COR-L47 (cell line): ENCODE results near the gene SORCS2.

Experiments used
- DNase-seq: peaks from one replicate; lab custom pipeline; 2025; lab: John Stamatoyannopoulos, UW

Gene SORCS2

DNA sequence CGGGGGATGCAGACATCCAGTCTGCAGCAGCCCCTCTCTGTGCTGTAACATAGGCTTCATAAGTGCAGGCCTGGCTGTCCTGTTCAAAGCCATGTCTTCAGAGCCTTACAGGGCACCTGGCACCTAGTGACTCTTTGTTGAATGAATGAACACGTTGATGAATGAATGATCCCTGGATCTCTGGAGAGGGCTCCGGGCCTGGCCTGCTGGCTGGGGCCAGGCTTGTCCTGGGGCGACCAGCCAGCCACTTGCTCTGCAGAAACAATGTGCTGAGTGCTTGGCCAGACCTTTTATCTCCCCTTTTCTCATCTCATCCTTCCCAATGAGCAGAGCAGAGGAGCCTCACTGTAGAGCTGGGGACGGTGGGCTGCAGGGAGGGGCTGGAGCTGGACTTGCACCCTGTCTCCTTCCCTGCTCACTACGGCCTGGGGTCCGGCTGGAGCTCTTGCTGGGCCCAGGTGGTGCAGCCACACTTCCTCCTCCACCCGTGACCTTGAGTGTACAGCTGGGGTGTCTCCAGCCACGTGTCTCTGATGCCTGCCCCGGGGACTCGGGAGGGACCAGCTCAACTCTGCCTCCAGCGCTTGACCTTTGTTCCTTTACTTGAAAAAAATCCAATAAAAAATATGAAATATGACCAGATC is 164.5 kb downstream of the SORCS2 start:
- DNase-seq: no peak

GRCh38 chr4:7357323-7357722 is 165.0 kb downstream of the SORCS2 start:
- no peak for DNase-seq

DNA sequence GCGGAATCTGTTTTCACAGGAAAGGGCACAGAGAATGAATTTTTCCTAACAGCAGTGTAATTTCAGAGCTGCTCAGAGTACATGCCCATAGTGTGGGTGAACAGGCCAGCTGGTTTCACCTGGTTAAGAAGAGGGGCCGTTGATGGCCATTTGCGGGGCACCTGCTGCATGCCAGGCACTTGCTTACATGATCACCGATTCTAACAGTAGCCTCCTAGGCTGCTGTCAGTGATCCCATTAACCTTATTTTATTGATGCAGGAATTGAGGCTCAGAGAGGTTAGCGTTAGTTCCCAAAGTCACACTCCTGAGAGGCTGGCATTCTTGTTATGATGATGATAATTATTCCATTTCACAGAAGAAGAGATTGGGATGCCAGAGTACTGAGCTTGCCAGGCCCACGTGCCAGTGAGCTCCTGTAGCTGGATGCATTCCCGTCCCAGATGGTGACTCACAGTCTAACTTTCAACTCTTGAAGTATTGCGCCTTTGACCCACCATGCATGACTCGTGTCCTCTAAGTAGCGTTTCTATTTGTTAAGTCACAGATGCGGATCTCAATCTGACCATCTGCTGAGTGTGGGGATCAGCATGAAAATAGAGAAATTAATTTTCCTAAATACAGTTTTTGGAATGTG is 165.9 kb downstream of the SORCS2 start:
- DNase-seq: no peak

DNA sequence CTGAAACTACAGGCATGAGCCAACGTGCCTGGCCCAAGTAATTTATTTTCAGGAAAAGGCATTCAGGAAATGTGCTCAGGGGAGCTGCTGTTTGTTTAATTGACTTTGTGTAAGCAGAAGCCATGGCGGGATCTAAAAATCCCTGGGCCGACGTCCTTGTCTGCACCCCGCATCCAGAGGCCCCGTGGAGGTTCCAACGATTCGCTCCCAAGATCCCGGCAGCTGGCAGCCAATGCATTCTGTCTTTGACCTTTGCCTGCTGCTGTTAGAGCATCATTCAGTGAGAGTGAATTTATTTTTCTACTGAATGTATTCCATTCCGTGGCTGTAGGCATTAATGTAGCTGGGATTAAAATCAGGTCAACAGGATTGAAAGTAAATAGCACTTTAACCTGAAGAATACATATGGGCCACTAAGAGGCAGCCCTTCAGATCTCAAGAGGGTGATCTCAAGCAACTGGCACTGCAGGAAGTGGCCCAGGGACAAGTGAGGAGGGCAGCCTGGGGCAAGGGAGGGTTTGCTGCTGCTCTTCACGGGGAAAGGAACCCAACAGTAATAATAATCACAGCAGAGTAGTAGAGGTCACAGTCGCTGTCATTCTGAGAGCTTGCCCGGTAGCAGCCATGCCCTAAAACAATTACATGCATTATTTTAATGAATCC is 167.2 kb downstream of the SORCS2 start:
- no peak for DNase-seq

GRCh38 chr4:7360806-7361205 is 168.5 kb downstream of the SORCS2 start:
- DNase-seq: no peak

DNA sequence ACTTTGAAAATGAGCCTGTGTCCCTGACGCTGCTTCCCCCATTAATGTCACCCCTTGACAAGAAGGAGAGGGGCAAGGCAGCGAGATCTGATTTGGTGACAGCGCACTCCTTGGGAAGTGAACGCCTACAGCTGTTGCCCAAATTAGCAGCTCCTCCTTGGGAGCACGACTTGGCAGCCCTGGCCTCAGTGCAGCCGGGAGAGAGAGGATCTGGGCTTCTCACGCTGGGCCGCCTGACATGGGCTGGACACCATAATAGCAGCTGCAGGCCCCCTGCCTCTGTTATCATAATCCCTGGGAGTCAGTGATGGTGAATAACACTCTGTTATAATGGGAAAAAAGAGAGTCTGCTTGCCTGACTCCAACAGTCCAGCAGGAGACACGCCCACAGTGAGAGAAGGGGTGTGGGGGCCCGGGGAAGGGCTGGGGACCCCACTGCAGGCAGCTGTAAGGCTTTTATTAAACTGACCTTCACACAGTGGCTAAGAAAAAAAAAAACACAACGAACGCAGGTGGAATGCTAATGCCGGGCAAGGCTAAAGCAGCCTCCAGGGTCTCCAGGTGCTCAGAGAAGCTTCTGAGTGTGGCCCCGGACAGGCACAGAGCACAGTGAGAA is 169.1 kb downstream of the SORCS2 start:
- peak; percentile 59 for DNase-seq

GRCh38 chr4:7362341-7362740 is 170.0 kb downstream of the SORCS2 start:
- no peak for DNase-seq

GRCh38 chr4:7362862-7363430 is 170.6 kb downstream of the SORCS2 start:
- no peak for DNase-seq

DNA sequence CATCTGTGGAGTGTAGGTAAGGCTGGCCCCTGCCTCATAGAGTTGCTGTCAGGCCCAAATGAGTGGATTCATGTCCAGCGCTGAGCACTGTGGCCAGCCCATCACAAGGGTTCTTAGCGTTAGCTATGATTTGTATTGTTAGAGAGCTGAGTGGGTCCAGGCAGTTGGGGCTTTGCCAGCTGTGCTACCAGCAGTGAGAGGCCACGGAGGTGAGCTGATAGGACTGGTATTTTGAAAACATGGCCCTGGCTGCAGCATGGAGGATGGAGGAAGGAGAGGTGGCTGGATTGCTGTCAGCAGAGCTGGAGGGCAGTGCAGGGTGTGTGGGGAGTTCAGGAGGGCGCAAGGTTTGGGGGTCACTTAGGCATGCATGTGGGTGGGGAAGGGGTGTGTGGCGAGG is 172.6 kb downstream of the SORCS2 start:
- DNase-seq: peak; percentile 49

GRCh38 chr4:7365462-7366179 is 173.3 kb downstream of the SORCS2 start:
- peak; percentile 99 for DNase-seq

- DNase-seq: no peak
These were observed 174.0 kb downstream of the SORCS2 start for GRCh38 chr4:7366180-7366945.

DNA sequence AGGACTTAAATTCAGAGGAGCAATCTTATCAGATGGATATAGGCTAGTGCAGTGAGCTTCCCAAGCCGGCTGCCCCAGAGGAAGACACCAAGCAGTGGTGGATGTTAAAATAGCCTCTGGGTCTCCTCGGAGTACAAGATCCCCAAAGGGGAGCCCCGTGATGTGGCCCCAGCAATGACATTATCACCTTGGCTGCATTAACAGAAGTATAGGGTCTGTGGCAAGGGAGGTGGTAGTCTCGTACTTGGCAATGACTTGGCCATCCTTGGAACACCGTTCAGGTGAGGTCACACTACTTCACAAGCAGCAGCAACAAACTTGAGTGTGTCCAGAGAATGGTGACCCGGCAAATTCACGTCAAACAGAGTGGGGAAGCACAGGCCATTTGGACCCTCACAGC is 174.6 kb downstream of the SORCS2 start:
- no peak for DNase-seq

DNA sequence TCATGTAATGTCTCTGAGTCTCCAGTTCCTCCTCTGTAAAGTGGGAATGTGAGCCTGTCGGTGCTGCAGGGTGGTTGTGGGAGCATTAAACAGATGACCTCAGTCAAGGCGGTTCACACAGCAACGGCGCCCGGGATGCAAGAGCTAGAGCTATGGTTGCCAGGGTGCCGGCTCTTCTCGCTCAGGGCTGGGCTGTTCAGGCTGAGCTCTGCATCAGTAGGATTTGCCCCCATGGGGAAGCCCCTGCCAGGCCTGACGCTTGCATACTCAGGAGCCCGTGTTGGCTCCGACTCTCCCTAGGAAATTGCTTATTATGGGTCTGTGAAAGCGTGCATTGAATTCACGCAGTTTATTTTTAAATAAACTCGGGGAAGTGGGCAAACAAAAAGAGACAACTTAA is 175.1 kb downstream of the SORCS2 start:
- peak; percentile 28 for DNase-seq

- no peak for DNase-seq
These were observed 175.5 kb downstream of the SORCS2 start for GRCh38 chr4:7367864-7368277.

GRCh38 chr4:7368296-7368695 is 176.0 kb downstream of the SORCS2 start:
- DNase-seq: no peak

DNA sequence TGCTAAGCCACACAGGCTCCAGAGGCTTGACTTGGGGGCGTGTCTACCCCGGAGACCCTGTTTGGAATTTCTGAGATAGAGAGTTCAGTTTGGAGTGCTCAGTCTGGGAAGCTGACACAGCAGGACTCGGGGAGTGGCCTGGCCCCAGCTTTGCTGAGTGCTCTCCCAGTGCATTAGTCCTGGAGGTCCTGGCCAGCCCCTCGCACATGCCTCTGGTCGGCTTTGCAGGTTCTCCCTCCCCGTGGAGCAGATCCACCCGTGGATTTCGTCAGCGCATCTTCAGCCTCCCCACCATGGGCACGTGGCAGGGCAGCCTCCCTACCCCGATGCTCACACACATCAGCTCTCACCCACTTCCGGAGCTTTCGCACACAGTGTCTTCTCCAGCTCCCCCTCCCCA is 177.2 kb downstream of the SORCS2 start:
- DNase-seq: no peak

DNA sequence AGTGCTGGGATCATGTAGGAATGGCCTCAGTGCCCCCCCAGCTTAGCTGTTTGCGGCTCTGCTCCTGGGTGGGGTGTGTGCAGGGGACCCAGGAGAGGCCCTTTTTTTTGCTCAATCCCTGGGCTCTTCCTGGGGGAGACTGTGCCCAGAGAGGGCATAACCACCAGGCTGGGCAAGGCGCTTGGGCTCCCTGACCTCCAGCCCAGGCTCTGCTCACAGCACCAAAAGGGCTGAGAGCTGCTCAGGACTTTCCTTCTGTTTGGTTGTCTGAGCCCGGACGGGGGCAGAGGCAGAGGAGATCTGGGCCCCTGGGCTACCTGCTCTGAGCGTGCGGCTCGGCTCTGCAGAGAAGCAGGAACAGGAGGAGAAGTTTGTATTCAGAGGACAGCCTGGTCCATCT is 177.7 kb downstream of the SORCS2 start:
- no peak for DNase-seq

- DNase-seq: no peak
These were observed 179.0 kb downstream of the SORCS2 start for GRCh38 chr4:7371210-7371941.

GRCh38 chr4:7372673-7373072 is 180.3 kb downstream of the SORCS2 start:
- no peak for DNase-seq

DNA sequence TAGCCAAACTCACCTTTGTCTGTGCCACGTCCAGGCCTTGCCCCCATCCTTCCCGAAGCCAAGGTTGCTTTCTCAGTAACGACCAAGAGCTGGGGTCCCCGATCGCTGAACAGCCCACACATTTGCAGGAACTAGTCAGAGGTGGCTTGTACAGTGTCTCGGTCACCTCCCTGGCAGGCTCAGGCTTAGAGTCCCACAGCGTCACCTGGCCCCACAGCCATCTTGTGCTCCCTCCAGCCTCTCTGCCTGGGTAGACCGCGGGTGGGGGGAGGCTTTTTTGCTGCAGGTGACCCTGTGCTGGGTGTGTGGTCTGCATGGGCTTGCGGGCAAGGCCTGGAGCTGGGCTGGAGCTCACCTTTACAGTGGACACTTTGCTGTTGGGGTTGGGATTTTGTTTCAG is 182.2 kb downstream of the SORCS2 start:
- DNase-seq: no peak

- DNase-seq: no peak
These were observed 183.1 kb downstream of the SORCS2 start for GRCh38 chr4:7375427-7375826.
